ENCODE data around the gene CLDN19.

DNA sequence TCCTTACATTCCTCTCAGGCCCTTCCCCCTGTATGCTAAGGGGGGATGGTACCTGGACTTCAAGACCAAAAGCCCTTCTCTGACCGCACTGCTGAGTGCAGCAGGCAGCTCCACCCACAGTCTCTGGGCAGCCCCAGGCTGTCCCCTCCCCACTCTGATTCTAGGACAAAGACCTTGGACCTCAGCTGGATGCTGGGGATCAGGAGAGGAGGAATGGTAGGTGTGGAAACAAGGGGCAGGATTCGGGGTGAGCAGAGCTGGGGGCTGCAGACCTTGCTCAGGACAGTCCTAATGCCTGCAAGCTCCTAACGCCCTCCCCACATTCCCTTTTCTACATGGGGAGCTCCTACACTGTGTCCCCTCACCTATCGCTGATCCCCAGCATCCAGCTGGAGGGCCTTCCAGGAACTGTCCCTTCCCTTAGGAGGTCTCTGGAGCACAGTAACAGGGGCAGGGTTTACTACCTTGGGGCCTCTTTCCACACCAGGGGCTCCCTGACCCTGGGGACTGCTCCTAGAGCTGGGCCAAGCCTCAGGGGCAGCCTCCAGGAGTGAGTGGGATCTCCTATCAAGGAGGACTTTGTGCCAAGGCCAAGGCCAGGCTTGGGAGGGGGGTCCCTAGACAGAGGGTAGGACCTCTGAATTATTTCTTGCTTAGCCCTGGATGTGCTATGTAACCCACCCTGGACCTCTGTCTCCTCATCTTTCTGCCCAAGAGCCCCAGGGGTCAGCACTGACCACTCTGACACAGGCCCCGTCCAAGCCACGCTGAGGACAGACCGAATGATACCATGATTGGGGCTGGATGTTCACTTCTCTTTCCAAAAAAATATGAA, 5.6 kb downstream of the CLDN19 start:
- TF ChIP-seq, protein P1, sequence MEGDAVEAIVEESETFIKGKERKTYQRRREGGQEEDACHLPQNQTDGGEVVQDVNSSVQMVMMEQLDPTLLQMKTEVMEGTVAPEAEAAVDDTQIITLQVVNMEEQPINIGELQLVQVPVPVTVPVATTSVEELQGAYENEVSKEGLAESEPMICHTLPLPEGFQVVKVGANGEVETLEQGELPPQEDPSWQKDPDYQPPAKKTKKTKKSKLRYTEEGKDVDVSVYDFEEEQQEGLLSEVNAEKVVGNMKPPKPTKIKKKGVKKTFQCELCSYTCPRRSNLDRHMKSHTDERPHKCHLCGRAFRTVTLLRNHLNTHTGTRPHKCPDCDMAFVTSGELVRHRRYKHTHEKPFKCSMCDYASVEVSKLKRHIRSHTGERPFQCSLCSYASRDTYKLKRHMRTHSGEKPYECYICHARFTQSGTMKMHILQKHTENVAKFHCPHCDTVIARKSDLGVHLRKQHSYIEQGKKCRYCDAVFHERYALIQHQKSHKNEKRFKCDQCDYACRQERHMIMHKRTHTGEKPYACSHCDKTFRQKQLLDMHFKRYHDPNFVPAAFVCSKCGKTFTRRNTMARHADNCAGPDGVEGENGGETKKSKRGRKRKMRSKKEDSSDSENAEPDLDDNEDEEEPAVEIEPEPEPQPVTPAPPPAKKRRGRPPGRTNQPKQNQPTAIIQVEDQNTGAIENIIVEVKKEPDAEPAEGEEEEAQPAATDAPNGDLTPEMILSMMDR (IDR thresholded peaks at IDR 0.05; ENCODE audit: low read depth, low read length, missing input control), result no peak
- no peak for TF ChIP-seq GABPA (IDR thresholded peaks at IDR 0.05 in 1 of 2, conservative IDR thresholded peaks at IDR 0.05 in 1 of 2)
- no peak for TF ChIP-seq SP1 (IDR thresholded peaks at IDR 0.05)
- TF ChIP-seq YY1 (IDR thresholded peaks at IDR 0.05), result no peak
- TF ChIP-seq JUND (IDR thresholded peaks at IDR 0.05), result no peak
- TF ChIP-seq, protein P2, sequence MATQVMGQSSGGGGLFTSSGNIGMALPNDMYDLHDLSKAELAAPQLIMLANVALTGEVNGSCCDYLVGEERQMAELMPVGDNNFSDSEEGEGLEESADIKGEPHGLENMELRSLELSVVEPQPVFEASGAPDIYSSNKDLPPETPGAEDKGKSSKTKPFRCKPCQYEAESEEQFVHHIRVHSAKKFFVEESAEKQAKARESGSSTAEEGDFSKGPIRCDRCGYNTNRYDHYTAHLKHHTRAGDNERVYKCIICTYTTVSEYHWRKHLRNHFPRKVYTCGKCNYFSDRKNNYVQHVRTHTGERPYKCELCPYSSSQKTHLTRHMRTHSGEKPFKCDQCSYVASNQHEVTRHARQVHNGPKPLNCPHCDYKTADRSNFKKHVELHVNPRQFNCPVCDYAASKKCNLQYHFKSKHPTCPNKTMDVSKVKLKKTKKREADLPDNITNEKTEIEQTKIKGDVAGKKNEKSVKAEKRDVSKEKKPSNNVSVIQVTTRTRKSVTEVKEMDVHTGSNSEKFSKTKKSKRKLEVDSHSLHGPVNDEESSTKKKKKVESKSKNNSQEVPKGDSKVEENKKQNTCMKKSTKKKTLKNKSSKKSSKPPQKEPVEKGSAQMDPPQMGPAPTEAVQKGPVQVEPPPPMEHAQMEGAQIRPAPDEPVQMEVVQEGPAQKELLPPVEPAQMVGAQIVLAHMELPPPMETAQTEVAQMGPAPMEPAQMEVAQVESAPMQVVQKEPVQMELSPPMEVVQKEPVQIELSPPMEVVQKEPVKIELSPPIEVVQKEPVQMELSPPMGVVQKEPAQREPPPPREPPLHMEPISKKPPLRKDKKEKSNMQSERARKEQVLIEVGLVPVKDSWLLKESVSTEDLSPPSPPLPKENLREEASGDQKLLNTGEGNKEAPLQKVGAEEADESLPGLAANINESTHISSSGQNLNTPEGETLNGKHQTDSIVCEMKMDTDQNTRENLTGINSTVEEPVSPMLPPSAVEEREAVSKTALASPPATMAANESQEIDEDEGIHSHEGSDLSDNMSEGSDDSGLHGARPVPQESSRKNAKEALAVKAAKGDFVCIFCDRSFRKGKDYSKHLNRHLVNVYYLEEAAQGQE (IDR thresholded peaks at IDR 0.05), result no peak
- no peak for TF ChIP-seq RXRA (IDR thresholded peaks at IDR 0.05)
- TF ChIP-seq RAD21 (IDR thresholded peaks at IDR 0.05), result no peak
- no peak for TF ChIP-seq TAF1 (conservative IDR thresholded peaks at IDR 0.05)
- no peak for TF ChIP-seq FOXA2 (IDR thresholded peaks at IDR 0.05)

Data from liver (tissue), 3 donors.